ENCODE measurements around the gene NOTCH1.

GRCh38 chr9:136495238-136495800, 50.5 kb downstream of the NOTCH1 start:
- no peak for TF ChIP-seq CTCF (conservative IDR thresholded peaks at IDR 0.05; ENCODE audit: low read length)
- no peak for TF ChIP-seq EZH2phosphoT487 (IDR thresholded peaks at IDR 0.05; ENCODE audit: borderline replicate concordance, low read depth, low read length)
